Smooth muscle cell (in vitro differentiated cells): Measurements from ENCODE around the gene IGFBP1. TPM values are rescaled to one million over a fixed set of nuclear protein-coding genes. Genes with fewer than 3 reads are reported as not detected.

Experiments
- DNase-seq: peaks from one replicate; lab custom pipeline; 2025; ENCODE audit not compliant: unreplicated experiment; lab: John Stamatoyannopoulos, UW
- H2AFZ ChIP-seq: fragments of 200-600 bp; sonication (generic); 2 replicates; pipeline ENCODE4 v1.6.0; 2016; ENCODE audit warnings: antibody characterized with exemption, low read depth, mild to moderate bottlenecking
- H3F3A ChIP-seq: fragments of 200-600 bp; sonication (generic); 2 replicates; pipeline ENCODE4 v1.6.0; 2017; ENCODE audit warnings: antibody characterized with exemption, low read depth
- H3K27ac ChIP-seq: fragments of 200-600 bp; sonication (generic); 2 replicates; pipeline ENCODE4 v1.5.1; 2016; ENCODE audit warnings: low read depth, mild to moderate bottlenecking
- H3K27me3 ChIP-seq: fragments of 200-600 bp; sonication (generic); 2 replicates; pipeline ENCODE4 v1.6.1; 2016; ENCODE audit warnings: low read depth, mild to moderate bottlenecking
- H3K36me3 ChIP-seq: fragments of 200-600 bp; sonication (generic); 2 replicates; pipeline ENCODE4 v1.5.1; 2016; ENCODE audit warnings: low read depth
- H3K4me1 ChIP-seq: fragments of 200-600 bp; sonication (generic); 2 replicates; pipeline ENCODE4 v1.5.1; 2016; ENCODE audit warnings: low read depth
- H3K4me2 ChIP-seq: fragments of 200-600 bp; sonication (generic); 2 replicates; pipeline ENCODE4 v1.6.0; 2016; ENCODE audit warnings: mild to moderate bottlenecking
- H3K4me3 ChIP-seq: fragments of 200-600 bp; sonication (generic); 2 replicates; pipeline ENCODE4 v1.5.1; 2016; ENCODE audit warnings: mild to moderate bottlenecking
- H3K79me2 ChIP-seq: fragments of 200-600 bp; sonication (generic); 2 replicates; pipeline ENCODE4 v1.6.0; 2016; ENCODE audit warnings: low read depth, mild to moderate bottlenecking
- H3K9ac ChIP-seq: fragments of 200-600 bp; sonication (generic); 2 replicates; pipeline ENCODE4 v1.6.0; 2016; ENCODE audit warnings: low read depth
- H3K9me3 ChIP-seq: fragments of 200-600 bp; sonication (generic); replicated peaks from 2 replicates; pipeline ENCODE4 v1.5.1; 2016; ENCODE audit warnings: low read depth
- H4K20me1 ChIP-seq: fragments of 200-600 bp; sonication (generic); 2 replicates; pipeline ENCODE4 v1.6.0; 2016; ENCODE audit warnings: low read depth
- CTCF ChIP-seq: fragments of 200-600 bp; sonication (generic); IDR thresholded peaks from 2 replicates; pipeline ENCODE4 v1.5.1; 2017; ENCODE audit warnings: borderline replicate concordance, mild to moderate bottlenecking, antibody characterized with exemption; ENCODE audit not compliant: insufficient read depth, poor library complexity, severe bottlenecking
- WGBS: methylation state at CpG from one replicate; pipeline ENCODE4 v1.1.7; 2016; ENCODE audit warnings: low lambda C conversion rate; 5-methylcytosine and 5-hydroxymethylcytosine counted together
- polyA plus RNA-seq: library from polyadenylated mRNA; unstranded; fragments of >200 nt; fragmentation: Nextera tagmentation; extraction: Ambion mirVana; gene quantifications from 2 replicates; pipeline ENCODE4 v1.2.1, GENCODE V29; 2016
- total RNA-seq: library from RNA; depleted of rRNA; stranded (reverse); fragments of >200 nt; gene quantifications from 2 replicates; pipeline ENCODE4 v1.2.3, GENCODE V29; 2014

The IGFBP1 gene
- total and polyA plus RNA-seq, 2 experiments from 2014 or later: not detected

GRCh38 chr7:45881759-45882464 is 6.4 kb upstream of the IGFBP1 start:
- WGBS: 76% methylated on average over 12 of the region's 12 CpGs
- DNase-seq: no peak

GRCh38 chr7:45882465-45882810 is 5.8 kb upstream of the IGFBP1 start:
- Histone ChIP-seq H3K9me3 (no peaks in the 10 kb centered on the region), H3K4me3 (no peak overlapping the region), H3K9ac (no peak overlapping the region), H4K20me1 (no peaks in the 10 kb centered on the region), H3K27me3 (peaks cover 14% of the 10 kb centered on the region), H3K4me1 (no peaks in the 10 kb centered on the region), H2AFZ (no peak overlapping the region), H3K79me2 (no peaks in the 10 kb centered on the region), H3K4me2 (no peak overlapping the region), H3K36me3 (no peaks in the 10 kb centered on the region), H3K27ac (no peak overlapping the region), H3F3A (no peaks in the 10 kb centered on the region)
- TF ChIP-seq CTCF: no peak
- 84% methylated on average over 5 of the region's 5 CpGs for WGBS
- DNase-seq: no peak

More at GRCh38 chr7:45881759-45882464, 6.4 kb upstream of the IGFBP1 start:
- Histone ChIP-seq H3F3A (no peaks in the 10 kb centered on the region), H3K4me2 (no peak overlapping the region), H4K20me1 (no peaks in the 10 kb centered on the region), H3K9me3 (no peaks in the 10 kb centered on the region), H3K36me3 (no peaks in the 10 kb centered on the region), H3K27ac (no peak overlapping the region), H3K9ac (no peak overlapping the region), H3K4me3 (no peak overlapping the region), H3K27me3 (peaks cover 9% of the 10 kb centered on the region), H2AFZ (no peak overlapping the region), H3K4me1 (no peaks in the 10 kb centered on the region), H3K79me2 (no peaks in the 10 kb centered on the region)
- no peak for TF ChIP-seq CTCF

GRCh38 chr7:45884136-45884535 is 4.2 kb upstream of the IGFBP1 start:
- no peak for TF ChIP-seq CTCF
- H3K9me3 ChIP-seq: no peaks in the 10 kb centered on the region
- peaks cover 29% of the 10 kb centered on the region for H3K27me3 ChIP-seq
- no peak overlapping the region for H2AFZ ChIP-seq
- DNase-seq: no peak
- H3F3A ChIP-seq: no peaks in the 10 kb centered on the region
- no peak overlapping the region for H3K27ac ChIP-seq
- no peak overlapping the region for H3K4me2 ChIP-seq
- 88% methylated on average over 4 of the region's 4 CpGs for WGBS
- no peaks in the 10 kb centered on the region for H3K4me1 ChIP-seq
- no peak overlapping the region for H3K4me3 ChIP-seq
- H3K36me3 ChIP-seq: no peaks in the 10 kb centered on the region
- H3K79me2 ChIP-seq: no peaks in the 10 kb centered on the region
- no peaks in the 10 kb centered on the region for H4K20me1 ChIP-seq
- H3K9ac ChIP-seq: no peak overlapping the region
